KMS-11 (cell line): ENCODE data around the gene CDKN2D.

Experiments
- H2AFZ ChIP-seq: fragments of 200-600 bp; sonication (generic); 2 replicates; pipeline ENCODE4 v1.6.1; 2016; ENCODE audit warnings: antibody characterized with exemption, mixed run types, low read depth
- H3K27ac ChIP-seq: fragments of 200-600 bp; sonication (generic); 2 replicates; pipeline ENCODE4 v1.6.1; 2016; ENCODE audit warnings: mild to moderate bottlenecking, mixed run types
- H3K27me3 ChIP-seq: fragments of 200-600 bp; sonication (generic); 2 replicates; pipeline ENCODE4 v1.6.1; 2017; ENCODE audit warnings: mild to moderate bottlenecking, low read depth, mixed run types, moderate library complexity; ENCODE audit not compliant: insufficient read depth
- H3K36me3 ChIP-seq: fragments of 200-600 bp; sonication (generic); 2 replicates; pipeline ENCODE4 v1.6.1; 2017; ENCODE audit warnings: mild to moderate bottlenecking, mixed run types; ENCODE audit not compliant: insufficient read depth
- H3K4me1 ChIP-seq: fragments of 200-600 bp; sonication (generic); 2 replicates; pipeline ENCODE4 v1.6.1; 2016; ENCODE audit warnings: mild to moderate bottlenecking, low read depth, mixed run types; ENCODE audit not compliant: poor library complexity, severe bottlenecking
- H3K4me2 ChIP-seq: fragments of 200-600 bp; sonication (generic); 2 replicates; pipeline ENCODE4 v1.7.0; 2016; ENCODE audit warnings: mild to moderate bottlenecking, mixed run types
- H3K4me3 ChIP-seq: fragments of 200-600 bp; sonication (generic); IDR thresholded peaks from 2 replicates; pipeline ENCODE4 v1.6.1; 2017; ENCODE audit warnings: low read depth, low read length, mixed read lengths; ENCODE audit not compliant: insufficient read depth
- H3K79me2 ChIP-seq: fragments of 200-600 bp; sonication (generic); 2 replicates; pipeline ENCODE4 v1.6.1; 2016; ENCODE audit warnings: low read depth, mixed run types; ENCODE audit not compliant: insufficient read depth
- H3K9ac ChIP-seq: fragments of 200-600 bp; sonication (generic); 2 replicates; pipeline ENCODE4 v1.6.1; 2016; ENCODE audit warnings: mild to moderate bottlenecking, mixed run types
- H4K20me1 ChIP-seq: fragments of 200-600 bp; sonication (generic); 2 replicates; pipeline ENCODE4 v1.6.1; 2016; ENCODE audit warnings: mild to moderate bottlenecking, mixed run types; ENCODE audit not compliant: insufficient read depth
- TF ChIP-seq, protein P1 (sequence below): fragments of 200-600 bp; sonication (generic); conservative IDR thresholded peaks from 2 replicates; pipeline ENCODE4 v1.6.1; 2017; ENCODE audit warnings: low read depth, mild to moderate bottlenecking, antibody characterized with exemption, low read length, moderate library complexity, mixed read lengths

The CDKN2D gene

GRCh38 chr19:10566658-10567410 is 1.9 kb downstream of the CDKN2D start:
- no peak overlapping the region for H2AFZ ChIP-seq
- H3K36me3 ChIP-seq, result no peaks in the 10 kb centered on the region
- H3K9ac ChIP-seq, result no peak overlapping the region
- no peak overlapping the region for H3K4me3 ChIP-seq
- H3K4me1 ChIP-seq, result peaks cover 38% of the 10 kb centered on the region
- H3K4me2 ChIP-seq, result peak overlapping the region; percentile 72
- TF ChIP-seq, protein P1, sequence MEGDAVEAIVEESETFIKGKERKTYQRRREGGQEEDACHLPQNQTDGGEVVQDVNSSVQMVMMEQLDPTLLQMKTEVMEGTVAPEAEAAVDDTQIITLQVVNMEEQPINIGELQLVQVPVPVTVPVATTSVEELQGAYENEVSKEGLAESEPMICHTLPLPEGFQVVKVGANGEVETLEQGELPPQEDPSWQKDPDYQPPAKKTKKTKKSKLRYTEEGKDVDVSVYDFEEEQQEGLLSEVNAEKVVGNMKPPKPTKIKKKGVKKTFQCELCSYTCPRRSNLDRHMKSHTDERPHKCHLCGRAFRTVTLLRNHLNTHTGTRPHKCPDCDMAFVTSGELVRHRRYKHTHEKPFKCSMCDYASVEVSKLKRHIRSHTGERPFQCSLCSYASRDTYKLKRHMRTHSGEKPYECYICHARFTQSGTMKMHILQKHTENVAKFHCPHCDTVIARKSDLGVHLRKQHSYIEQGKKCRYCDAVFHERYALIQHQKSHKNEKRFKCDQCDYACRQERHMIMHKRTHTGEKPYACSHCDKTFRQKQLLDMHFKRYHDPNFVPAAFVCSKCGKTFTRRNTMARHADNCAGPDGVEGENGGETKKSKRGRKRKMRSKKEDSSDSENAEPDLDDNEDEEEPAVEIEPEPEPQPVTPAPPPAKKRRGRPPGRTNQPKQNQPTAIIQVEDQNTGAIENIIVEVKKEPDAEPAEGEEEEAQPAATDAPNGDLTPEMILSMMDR, result no peak
- 0 out of 2 replicates have a peak, but pooled peaks cover 4% of the 10 kb centered on the region for H3K27me3 ChIP-seq
- H3K79me2 ChIP-seq, result peaks cover 17% of the 10 kb centered on the region
- H3K27ac ChIP-seq, result no peak overlapping the region
- no peaks in the 10 kb centered on the region for H4K20me1 ChIP-seq

DNA sequence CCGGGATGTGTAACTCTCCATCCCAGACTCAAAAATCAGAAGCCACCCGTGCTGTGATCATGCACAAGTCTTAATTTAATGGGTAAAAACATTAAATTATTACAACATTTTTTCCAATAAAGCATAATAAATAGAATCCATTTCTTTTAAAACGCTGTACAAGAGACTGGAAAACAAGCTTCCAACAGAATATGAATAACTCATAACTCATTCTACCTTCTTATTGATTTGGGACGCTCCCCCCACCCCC is 2.4 kb downstream of the CDKN2D start:
- Histone ChIP-seq H3K9ac (no peak overlapping the region), H3K79me2 (peaks cover 17% of the 10 kb centered on the region), H3K4me3 (no peak overlapping the region), H3K4me1 (peaks cover 38% of the 10 kb centered on the region), H2AFZ (no peak overlapping the region), H3K27me3 (0 out of 2 replicates have a peak, but pooled peaks cover 4% of the 10 kb centered on the region), H3K27ac (no peak overlapping the region), H3K36me3 (no peaks in the 10 kb centered on the region), H4K20me1 (no peaks in the 10 kb centered on the region), H3K4me2 (peak overlapping the region; percentile 72; the same call in 1 of the 2 replicates)
- TF ChIP-seq, protein P1, result no peak

- Histone ChIP-seq H2AFZ (peak within 1 kb of the TSS; percentile 45), H3K4me3 (no peak within 1 kb of the TSS), H4K20me1 (no peaks in the 10 kb centered on the region), H3K36me3 (no peaks in the 10 kb centered on the region), H3K27ac (peak within 1 kb of the TSS; percentile 69), H3K79me2 (peaks cover 17% of the 10 kb centered on the region), H3K9ac (peak within 1 kb of the TSS; percentile 90), H3K27me3 (0 out of 2 replicates have a peak, but pooled peaks cover 4% of the 10 kb centered on the region), H3K4me2 (peak within 1 kb of the TSS; percentile 85), H3K4me1 (peaks cover 38% of the 10 kb centered on the region)
- TF ChIP-seq, protein P1, result no peak
Measured at GRCh38 chr19:10565567-10566407, 3.0 kb downstream of the CDKN2D start, which contains the start of gene KRI1. Gene KRI1, minus strand, starts transcription at chr19:10566010. Its CDS starts 11 bp downstream, at chr19:10565999.

- TF ChIP-seq, protein P1, result peak; percentile 56
- H3K9ac ChIP-seq, result peak overlapping the region; percentile 90
- peaks cover 38% of the 10 kb centered on the region for H3K4me1 ChIP-seq
- H3K4me2 ChIP-seq, result peak overlapping the region; percentile 85
- H4K20me1 ChIP-seq, result no peaks in the 10 kb centered on the region
- 0 out of 2 replicates have a peak, but pooled peaks cover 4% of the 10 kb centered on the region for H3K27me3 ChIP-seq
- H3K27ac ChIP-seq, result peak overlapping the region; percentile 69
- peaks cover 17% of the 10 kb centered on the region for H3K79me2 ChIP-seq
- no peak overlapping the region for H3K4me3 ChIP-seq
- peak overlapping the region; percentile 45 for H2AFZ ChIP-seq
- H3K36me3 ChIP-seq, result no peaks in the 10 kb centered on the region
Measured at GRCh38 chr19:10565028-10565566, 3.7 kb downstream of the CDKN2D start.
